Retinal pigment epithelial cell (primary cell): ENCODE measurements around the gene SSR3.

Source experiments
- DNase-seq: peaks from one replicate; pipeline ENCODE4 v3.0.0-alpha.2; 2010; ENCODE audit warnings: low read depth
- H3K4me3 ChIP-seq: 2 replicates; pipeline ENCODE4 v1.5.1; 2011; ENCODE audit warnings: mild to moderate bottlenecking, low read length, control low read depth, moderate library complexity
- TF ChIP-seq, protein P1 (sequence below): conservative IDR thresholded peaks from 2 replicates; pipeline ENCODE4 v1.5.1; 2011; ENCODE audit warnings: low read depth, low read length, control low read depth, inconsistent platforms

Gene SSR3

GRCh38 chr3:156491192-156491591, 63.7 kb downstream of the SSR3 start:
- H3K4me3 ChIP-seq = no peak overlapping the region
- DNase-seq = no peak
- TF ChIP-seq, protein P1, sequence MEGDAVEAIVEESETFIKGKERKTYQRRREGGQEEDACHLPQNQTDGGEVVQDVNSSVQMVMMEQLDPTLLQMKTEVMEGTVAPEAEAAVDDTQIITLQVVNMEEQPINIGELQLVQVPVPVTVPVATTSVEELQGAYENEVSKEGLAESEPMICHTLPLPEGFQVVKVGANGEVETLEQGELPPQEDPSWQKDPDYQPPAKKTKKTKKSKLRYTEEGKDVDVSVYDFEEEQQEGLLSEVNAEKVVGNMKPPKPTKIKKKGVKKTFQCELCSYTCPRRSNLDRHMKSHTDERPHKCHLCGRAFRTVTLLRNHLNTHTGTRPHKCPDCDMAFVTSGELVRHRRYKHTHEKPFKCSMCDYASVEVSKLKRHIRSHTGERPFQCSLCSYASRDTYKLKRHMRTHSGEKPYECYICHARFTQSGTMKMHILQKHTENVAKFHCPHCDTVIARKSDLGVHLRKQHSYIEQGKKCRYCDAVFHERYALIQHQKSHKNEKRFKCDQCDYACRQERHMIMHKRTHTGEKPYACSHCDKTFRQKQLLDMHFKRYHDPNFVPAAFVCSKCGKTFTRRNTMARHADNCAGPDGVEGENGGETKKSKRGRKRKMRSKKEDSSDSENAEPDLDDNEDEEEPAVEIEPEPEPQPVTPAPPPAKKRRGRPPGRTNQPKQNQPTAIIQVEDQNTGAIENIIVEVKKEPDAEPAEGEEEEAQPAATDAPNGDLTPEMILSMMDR = no peak
